ENCODE results near the gene ASB11.

DNA sequence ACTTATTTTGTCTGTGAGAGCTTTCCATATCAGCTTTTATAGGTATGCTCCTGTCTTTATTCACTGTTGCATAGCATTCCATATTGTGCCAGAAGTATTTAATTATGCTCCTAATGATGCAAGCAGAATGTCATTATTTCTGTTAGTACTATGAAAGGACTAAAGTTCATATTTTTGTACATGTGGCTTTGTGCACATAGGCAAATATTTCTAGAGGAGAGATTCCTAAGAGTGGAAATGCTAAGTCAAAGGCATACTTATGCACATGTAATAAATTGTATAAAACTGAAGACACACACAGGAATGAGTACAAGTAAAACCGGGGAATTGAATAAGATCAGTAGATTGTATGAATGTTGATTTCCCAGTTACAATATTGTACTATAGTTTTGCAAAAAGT is 43.7 kb downstream of the ASB11 start:
- TF ChIP-seq CTCF (IDR thresholded peaks at IDR 0.05) = no peak
- TF ChIP-seq EP300 (IDR thresholded peaks at IDR 0.05) = no peak
